GM19099 (cell line): ENCODE results near the gene PRR14.

ENCODE experiments used
- POLR2A ChIP-seq: IDR thresholded peaks from 3 replicates; pipeline ENCODE4 v1.6.1; 2011; ENCODE audit warnings: low read depth; ENCODE audit not compliant: insufficient read length; ENCODE audit errors: extremely low read depth

Gene PRR14

DNA sequence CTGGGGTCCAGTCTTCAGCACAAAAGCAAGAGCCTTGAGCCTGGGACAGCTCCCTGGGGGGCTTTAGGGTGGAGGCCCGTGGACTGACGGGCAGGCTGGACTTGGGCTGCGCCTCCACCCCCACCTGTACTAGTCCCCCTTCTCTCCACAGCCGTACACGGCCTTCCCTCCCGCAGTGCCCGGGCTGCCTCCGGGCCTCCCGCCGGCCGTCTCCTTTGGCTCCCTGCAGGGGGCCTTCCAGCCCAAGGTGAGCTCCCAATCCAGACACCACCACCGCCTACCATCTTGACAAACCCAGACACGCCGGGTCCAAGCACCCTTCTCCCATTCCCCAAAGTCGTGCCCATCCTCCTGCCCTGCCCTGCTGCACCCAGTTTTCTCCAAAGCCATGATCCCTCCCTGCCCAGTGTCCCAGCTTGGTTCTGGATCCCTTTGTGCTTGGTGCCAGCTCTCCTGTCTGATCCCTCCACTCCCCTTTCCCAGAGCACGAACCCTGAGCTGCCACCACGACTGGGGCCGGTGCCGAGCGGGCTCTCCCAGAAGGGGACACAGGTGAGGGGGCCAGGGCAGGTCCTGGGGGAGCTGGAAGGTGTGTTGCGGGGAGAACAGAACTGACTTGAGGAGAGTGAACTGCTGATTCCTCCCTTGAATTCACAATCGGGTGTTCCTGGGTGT lies 14.5 kb downstream of the PRR14 start:
- no peak for TF ChIP-seq POLR2A

DNA sequence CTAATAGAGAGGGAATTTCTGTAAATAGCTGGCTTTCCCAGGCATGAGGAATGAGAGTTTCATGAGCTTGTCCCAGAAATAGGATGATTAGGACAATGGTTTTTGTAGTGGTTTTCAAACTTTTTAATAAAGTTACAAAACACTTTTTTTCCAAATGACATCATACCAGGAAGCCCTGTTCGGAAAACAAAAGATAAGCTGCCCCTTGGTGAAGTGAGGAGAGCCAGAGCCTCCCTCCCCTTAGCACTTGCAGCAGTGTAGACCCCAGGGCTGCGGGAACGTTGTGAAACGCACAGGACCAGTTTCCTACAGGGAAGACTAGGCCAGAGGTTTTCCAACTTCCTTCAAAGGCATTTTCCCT lies 15.1 kb downstream of the PRR14 start:
- TF ChIP-seq POLR2A, result no peak

DNA sequence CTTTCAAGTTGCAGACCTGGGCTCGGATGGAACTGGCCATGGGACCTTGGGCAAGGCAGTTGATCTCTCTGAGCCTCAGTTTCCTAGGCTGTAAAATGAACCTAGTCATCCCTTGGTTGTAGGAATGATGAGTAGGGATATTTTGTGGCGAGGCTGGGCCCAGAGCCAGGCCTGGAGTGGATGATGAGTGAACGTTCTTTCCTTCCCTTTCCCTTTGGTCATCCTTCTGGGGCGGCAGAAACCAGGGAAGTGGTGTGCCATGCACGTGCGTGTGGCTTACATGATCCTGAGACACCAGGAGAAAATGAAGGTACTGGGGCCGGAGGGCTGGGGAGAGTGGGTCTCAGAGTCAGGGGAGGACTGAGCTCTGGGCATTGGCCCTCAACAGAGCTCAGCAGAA lies 15.9 kb downstream of the PRR14 start:
- TF ChIP-seq POLR2A, result no peak

- no peak for TF ChIP-seq POLR2A
Measured at GRCh38 chr16:30667361-30667905, 16.7 kb downstream of the PRR14 start.

GRCh38 chr16:30668393-30668792 lies 17.6 kb downstream of the PRR14 start:
- no peak for TF ChIP-seq POLR2A

GRCh38 chr16:30669026-30669902 lies 18.5 kb downstream of the PRR14 start:
- no peak for TF ChIP-seq POLR2A

DNA sequence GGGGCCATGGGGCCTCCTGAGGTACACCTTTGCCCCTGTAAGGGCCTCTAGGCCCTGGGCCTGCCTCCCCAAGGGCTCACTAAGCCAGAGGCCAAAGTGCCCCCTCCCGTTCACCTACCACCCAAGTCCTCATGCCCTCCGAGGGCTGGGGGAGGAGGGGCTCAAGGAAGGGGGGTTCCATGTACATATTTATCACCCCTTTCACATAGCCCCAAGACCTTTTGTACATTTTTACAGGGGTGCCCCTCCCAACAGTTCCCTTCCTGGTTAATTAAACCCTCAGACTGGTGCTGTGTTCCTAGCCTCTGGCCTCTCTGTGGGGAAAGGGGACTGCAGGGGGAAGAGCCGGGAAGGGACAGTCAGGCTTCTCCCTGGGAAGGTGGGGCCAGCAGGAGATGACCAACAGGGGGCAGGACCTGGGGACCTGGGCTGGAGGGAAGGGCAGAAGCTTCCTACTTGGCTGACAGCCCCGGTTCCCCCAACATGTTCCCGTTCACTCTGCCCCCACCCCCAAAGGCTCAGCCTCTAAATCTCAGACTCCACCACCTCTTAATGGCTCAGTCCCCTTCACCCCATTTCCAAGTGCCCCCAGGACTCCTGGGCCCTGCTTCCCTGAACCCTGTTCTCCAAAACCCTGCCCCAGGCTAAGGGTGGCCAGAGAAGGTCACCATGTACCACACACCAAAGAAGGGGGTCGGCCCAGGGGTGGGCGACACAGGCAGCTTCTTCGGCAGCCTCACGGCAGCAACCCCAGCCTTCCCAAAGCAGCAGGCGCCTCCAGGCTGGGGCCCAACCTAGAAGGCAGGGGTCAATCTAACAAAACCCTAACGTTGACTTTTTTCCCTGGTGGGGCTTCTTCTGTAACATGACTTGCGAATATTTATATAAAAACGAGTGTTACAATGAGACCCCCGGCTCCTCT lies 19.4 kb downstream of the PRR14 start:
- TF ChIP-seq POLR2A, result no peak

GRCh38 chr16:30675143-30675542 lies 24.4 kb downstream of the PRR14 start:
- no peak for TF ChIP-seq POLR2A

DNA sequence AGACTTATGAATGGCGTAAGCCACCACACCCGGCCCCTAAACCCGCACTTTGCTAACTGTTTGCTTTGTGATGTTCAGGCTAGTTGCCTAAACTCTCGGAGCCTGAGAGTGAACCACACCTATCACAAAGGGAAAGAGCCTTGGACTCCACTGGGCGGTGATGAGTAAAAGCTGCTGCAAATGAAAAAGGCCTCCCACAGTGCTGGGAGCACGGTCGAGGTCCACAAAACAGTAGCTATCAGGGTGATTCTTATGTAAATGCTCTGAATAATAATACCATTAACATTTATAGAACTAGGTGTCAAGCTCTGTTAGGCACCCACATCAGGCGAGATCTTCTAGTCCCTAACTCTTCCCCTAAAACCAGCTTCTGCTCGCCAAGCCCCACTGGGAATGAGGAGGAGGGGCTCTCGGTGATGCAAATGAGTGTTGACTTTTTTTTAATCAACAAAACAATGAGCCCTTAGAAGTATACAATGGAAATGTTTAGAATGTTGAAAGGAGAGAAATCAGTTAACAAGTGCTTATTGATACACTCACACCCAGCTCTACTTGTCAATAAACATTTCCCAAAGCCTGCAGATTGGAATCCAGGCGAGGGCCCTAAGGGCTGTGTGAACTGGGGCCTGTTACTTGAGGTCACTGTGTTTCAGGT lies 27.3 kb downstream of the PRR14 start:
- no peak for TF ChIP-seq POLR2A

DNA sequence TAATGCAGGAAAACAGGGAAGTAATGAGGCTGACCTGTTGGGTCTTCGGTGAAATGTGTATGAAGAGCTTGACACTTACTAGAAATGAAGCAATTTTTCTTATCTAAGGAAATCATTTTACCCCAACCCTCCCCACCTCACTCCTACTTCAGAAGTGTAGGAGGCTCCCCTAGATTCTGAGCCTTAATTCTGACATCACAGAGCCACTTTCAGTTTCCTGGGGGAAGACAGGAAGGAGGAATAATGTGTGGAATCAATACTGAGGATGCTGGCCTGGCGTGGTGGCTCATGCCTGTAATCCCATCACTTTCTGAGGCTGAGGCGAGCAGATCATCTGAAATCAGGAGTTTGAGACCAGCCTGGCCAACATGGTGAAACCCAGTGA lies 27.8 kb downstream of the PRR14 start:
- no peak for TF ChIP-seq POLR2A

- no peak for TF ChIP-seq POLR2A
Measured at GRCh38 chr16:30680326-30680725, 29.6 kb downstream of the PRR14 start.

DNA sequence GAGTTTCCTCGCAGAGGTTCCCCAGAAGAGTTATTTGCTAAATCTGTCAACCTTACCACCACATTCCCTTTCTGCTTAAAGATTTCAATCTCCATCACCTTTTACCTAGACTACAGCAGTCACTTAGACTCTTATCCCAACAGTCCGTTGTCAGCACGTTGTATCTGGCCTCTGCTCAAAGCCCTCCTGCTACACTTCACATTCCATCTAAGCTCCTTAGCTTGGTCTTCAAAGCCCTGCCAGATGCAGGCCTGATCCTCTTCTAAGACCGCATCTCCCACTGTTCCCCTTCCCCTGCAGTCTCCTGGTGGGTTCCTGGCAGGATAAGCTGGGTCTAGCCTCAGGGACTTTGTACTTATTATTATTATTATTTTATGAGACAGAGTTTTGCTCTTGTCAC lies 37.9 kb downstream of the PRR14 start:
- TF ChIP-seq POLR2A, result no peak

GRCh38 chr16:30691907-30692306 lies 41.1 kb downstream of the PRR14 start:
- no peak for TF ChIP-seq POLR2A

GRCh38 chr16:30692396-30693064 lies 41.8 kb downstream of the PRR14 start:
- TF ChIP-seq POLR2A, result no peak

DNA sequence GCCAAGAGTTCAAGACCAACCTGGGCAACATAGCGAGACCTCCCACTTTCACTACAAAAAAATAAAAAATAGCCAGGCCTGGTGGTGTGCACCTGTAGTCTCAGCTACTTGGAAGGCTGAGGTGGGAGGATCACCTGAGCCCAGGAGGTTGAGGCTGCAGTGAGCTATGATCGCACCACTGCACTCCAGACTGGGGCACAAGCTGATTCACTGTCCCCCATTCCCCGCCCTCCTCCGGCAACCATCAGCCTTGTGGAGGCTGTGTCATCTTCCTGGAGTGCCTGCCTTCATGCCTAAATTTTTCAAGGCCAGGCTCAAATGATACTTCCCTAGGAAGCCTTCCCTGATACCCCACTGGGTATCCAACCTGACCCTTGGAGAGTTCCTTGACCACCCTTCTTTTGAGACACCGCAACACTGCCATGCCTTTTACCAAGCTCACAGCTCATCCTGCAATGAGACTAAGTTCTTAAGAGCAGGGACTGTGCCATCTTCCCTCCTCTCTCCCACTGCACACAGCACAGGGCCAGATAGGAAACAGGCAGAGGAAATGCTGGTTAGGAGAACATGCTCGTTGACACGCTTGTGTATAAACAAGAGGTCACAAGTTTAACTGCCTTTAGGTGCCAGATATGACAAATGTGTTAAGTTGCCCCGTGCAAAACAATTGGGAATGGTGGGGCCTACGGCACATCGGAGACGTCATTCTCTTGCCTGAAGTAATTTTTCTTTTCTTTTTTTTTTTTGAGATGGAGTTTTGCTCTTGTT lies 44.4 kb downstream of the PRR14 start:
- no peak for TF ChIP-seq POLR2A
